GM12878 (cell line): ENCODE measurements around the gene FKBP15. TPM values are rescaled to one million over a fixed set of nuclear protein-coding genes. Genes with fewer than 3 reads are reported as not detected.

Source experiments
- ATF2 ChIP-seq: IDR thresholded peaks from 2 replicates; pipeline ENCODE4 v1.6.1; 2012; ENCODE audit warnings: low read length, inconsistent platforms
- BCL11A ChIP-seq: IDR thresholded peaks from 2 replicates; pipeline ENCODE4 v1.6.1; 2011; ENCODE audit warnings: low read depth, low read length
- BRCA1 ChIP-seq: IDR thresholded peaks from 2 replicates; pipeline ENCODE4 v1.6.1; 2011; ENCODE audit warnings: low read depth, low read length, improper control_type of control experiment
- CHD1 ChIP-seq: IDR thresholded peaks from 2 replicates; pipeline ENCODE4 v1.6.1; 2012; ENCODE audit warnings: low read depth, low read length, improper control_type of control experiment
- E2F4 ChIP-seq: IDR thresholded peaks from 2 replicates; pipeline ENCODE4 v1.6.1; 2012; ENCODE audit warnings: low read depth, low read length, improper control_type of control experiment
- GATAD2B ChIP-seq: fragments of 450-650 bp; conservative IDR thresholded peaks from 2 replicates; pipeline ENCODE4 v1.6.1; 2017; ENCODE audit warnings: low read depth, mild to moderate bottlenecking, moderate library complexity
- HCFC1 ChIP-seq: fragments of 150-350 bp; IDR thresholded peaks from 2 replicates; pipeline ENCODE4 v1.6.1; 2014; ENCODE audit warnings: low read length
- MTA3 ChIP-seq: IDR thresholded peaks from 2 replicates; pipeline ENCODE4 v1.6.1; 2012; ENCODE audit warnings: low read length, inconsistent platforms, borderline replicate concordance
- POLR2AphosphoS2 ChIP-seq: IDR thresholded peaks from 2 replicates; pipeline ENCODE4 v1.6.1; 2011; ENCODE audit warnings: low read depth, mild to moderate bottlenecking, low read length, improper control_type of control experiment, moderate library complexity
- RFX5 ChIP-seq: IDR thresholded peaks from 2 replicates; pipeline ENCODE4 v1.6.1; 2011; ENCODE audit warnings: low read depth, low read length, improper control_type of control experiment
- SMARCA5 ChIP-seq: fragments of 450-650 bp; IDR thresholded peaks from 2 replicates; pipeline ENCODE4 v1.6.1; 2017; ENCODE audit warnings: mild to moderate bottlenecking
- TARDBP ChIP-seq: IDR thresholded peaks from 2 replicates; pipeline ENCODE4 v1.6.1; 2016; ENCODE audit warnings: borderline replicate concordance
- TCF7 ChIP-seq: IDR thresholded peaks from 2 replicates; pipeline ENCODE4 v1.6.1; 2014; ENCODE audit warnings: antibody characterized with exemption, borderline replicate concordance
- USF1 ChIP-seq: IDR thresholded peaks from 2 replicates; pipeline ENCODE4 v1.6.1; 2011; ENCODE audit warnings: borderline replicate concordance, low read depth, mild to moderate bottlenecking, moderate library complexity, mixed read lengths, low read length; ENCODE audit not compliant: insufficient read depth; ENCODE audit errors: extremely low read length
- ZBTB33 ChIP-seq: fragments of 450-650 bp; IDR thresholded peaks from 2 replicates; pipeline ENCODE4 v1.6.1; 2017; ENCODE audit warnings: mild to moderate bottlenecking
- ZBTB4 ChIP-seq: fragments of 450-650 bp; formaldehyde crosslinking; IDR thresholded peaks from 2 replicates; pipeline ENCODE4 v1.4.0; 2022; ENCODE audit warnings: mild to moderate bottlenecking, moderate library complexity
- ZNF592 ChIP-seq: fragments of 450-650 bp; IDR thresholded peaks from 2 replicates; pipeline ENCODE4 v1.6.1; 2017; ENCODE audit warnings: mild to moderate bottlenecking, moderate library complexity
- polyA plus RNA-seq, 11 experiments: library from polyadenylated mRNA; depleted of rRNA in 4 of 11; unstranded in 6 of 11; stranded (reverse) in 5 of 11; fragments of >200 nt; fragmentation: Nextera tagmentation in 4 of 11; fragmentation: Illumina TruSeq in 1 of 11; extraction: Ambion mirVana in 4 of 11; extraction: Trizol in 1 of 11; gene quantifications; 1 replicate in 1 of 11; 2 replicates in 10 of 11; pipeline versions ENCODE4 v1.2.1 to v1.2.3, GENCODE V29; 2011 to 2016; ENCODE audit warnings: inconsistent platforms in 2 of 11, missing spikeins in 2 of 11, low read depth in 1 of 11
- total RNA-seq, 4 experiments: library from RNA; depleted of rRNA in 3 of 4; stranded (reverse); fragments of >200 nt in 3 of 4; fragmentation: Illumina TruSeq in 1 of 4; extraction: Trizol in 1 of 4; gene quantifications; 2 replicates each; pipeline versions ENCODE4 v1.2.1 to v1.2.3, GENCODE V29; 2013 to 2021

Gene FKBP15
- total and polyA plus RNA-seq, 10 of the 15 experiments (the other 5 are each of a cell fraction or from before 2014, with no cell fraction given): 5.0 to 53.4 (median 21.2) TPM

GRCh38 chr9:113219186-113219936 is 1.7 kb downstream of the FKBP15 start (continued):
- TF ChIP-seq GATAD2B: no peak
- TF ChIP-seq TARDBP: no peak
- TF ChIP-seq ZNF592: no peak
- TF ChIP-seq CHD1: no peak
- TF ChIP-seq TCF7: no peak
- peak; percentile 30; the same call in 1 of the 2 replicates for TF ChIP-seq BCL11A
- TF ChIP-seq RFX5: no peak
- TF ChIP-seq ATF2: peak; percentile 67
- peak; percentile 64; the same call in 1 of the 2 replicates for TF ChIP-seq MTA3
- TF ChIP-seq HCFC1: no peak
- 0 out of 2 replicates have a peak, but pooled peaks have one; percentile 45 for TF ChIP-seq SMARCA5
- TF ChIP-seq BRCA1: no peak
- no peak for TF ChIP-seq ZBTB4 (CRISPR knock-in tag)
- TF ChIP-seq ZBTB33: no peak
- no peak for TF ChIP-seq USF1
- no peak for TF ChIP-seq POLR2AphosphoS2
- no peak for TF ChIP-seq E2F4
